ENCODE results near the gene SINHCAF. TPM values are rescaled to one million over a fixed set of nuclear protein-coding genes. Genes with fewer than 3 reads are reported as not detected.

Gene SINHCAF
- total and polyA plus RNA-seq, 9 of the 15 experiments (the other 6 are each of a cell fraction or from before 2014, with no cell fraction given), result 73.2 to 185 (median 110) TPM

GRCh38 chr12:31324116-31324844, 1.7 kb downstream of the SINHCAF start (continued):
- TF ChIP-seq, protein P1, sequence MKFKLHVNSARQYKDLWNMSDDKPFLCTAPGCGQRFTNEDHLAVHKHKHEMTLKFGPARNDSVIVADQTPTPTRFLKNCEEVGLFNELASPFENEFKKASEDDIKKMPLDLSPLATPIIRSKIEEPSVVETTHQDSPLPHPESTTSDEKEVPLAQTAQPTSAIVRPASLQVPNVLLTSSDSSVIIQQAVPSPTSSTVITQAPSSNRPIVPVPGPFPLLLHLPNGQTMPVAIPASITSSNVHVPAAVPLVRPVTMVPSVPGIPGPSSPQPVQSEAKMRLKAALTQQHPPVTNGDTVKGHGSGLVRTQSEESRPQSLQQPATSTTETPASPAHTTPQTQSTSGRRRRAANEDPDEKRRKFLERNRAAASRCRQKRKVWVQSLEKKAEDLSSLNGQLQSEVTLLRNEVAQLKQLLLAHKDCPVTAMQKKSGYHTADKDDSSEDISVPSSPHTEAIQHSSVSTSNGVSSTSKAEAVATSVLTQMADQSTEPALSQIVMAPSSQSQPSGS (CRISPR knock-in tag; IDR thresholded peaks at IDR 0.05), result 0 out of 2 replicates have a peak, but pooled peaks have one; percentile 30
- TF ChIP-seq YY1 (IDR thresholded peaks at IDR 0.05; ENCODE audit: borderline replicate concordance in 1 of 3, control insufficient read depth in 1 of 3, extremely low read depth in 1 of 3, insufficient read depth in 3 of 3, insufficient read length in 1 of 3, insufficient replicate concordance in 2 of 3, low read depth in 1 of 3, low read length in 2 of 3) (peak in 1 of 3 experiments; percentile 75), ZNF282 (CRISPR knock-in tag; IDR thresholded peaks at IDR 0.05) (peak; percentile 18; the same call in 1 of the 2 replicates), CEBPG (CRISPR knock-in tag; IDR thresholded peaks at IDR 0.05) (no peak), CEBPG (tag; conservative IDR thresholded peaks at IDR 0.05 in 1 of 2, IDR thresholded peaks at IDR 0.05 in 1 of 2) (peak in 1 of 2 experiments; percentile 35; a peak in 1 of 4 replicates), RB1 (IDR thresholded peaks at IDR 0.05; ENCODE audit: low read depth) (0 out of 2 replicates have a peak, but pooled peaks have one; percentile 47), SIRT6 (IDR thresholded peaks at IDR 0.05; ENCODE audit: low read depth, low read length) (no peak), SUPT5H (IDR thresholded peaks at IDR 0.05) (peak; percentile 21; the same call in 1 of the 2 replicates), SIN3A (IDR thresholded peaks at IDR 0.05; ENCODE audit: borderline replicate concordance in 2 of 2, control insufficient read depth in 1 of 2, low read depth in 2 of 2, low read length in 2 of 2) (0 out of 4 replicates have a peak, but pooled peaks of 1 of the 2 experiments have one; percentile 46), KDM4B (IDR thresholded peaks at IDR 0.05; ENCODE audit: borderline replicate concordance in 2 of 2, low read depth in 1 of 2) (0 out of 4 replicates have a peak, but pooled peaks of 1 of the 2 experiments have one; percentile 30), ZNF668 (CRISPR knock-in tag; IDR thresholded peaks at IDR 0.05) (no peak), ZNF197 (CRISPR knock-in tag; IDR thresholded peaks at IDR 0.05; ENCODE audit: low read depth) (0 out of 2 replicates have a peak, but pooled peaks have one; percentile 30), MYBL2 (IDR thresholded peaks at IDR 0.05; ENCODE audit: low read depth) (no peak), MYBL2 (CRISPR knock-in tag; IDR thresholded peaks at IDR 0.05; ENCODE audit: borderline replicate concordance) (no peak), HMGN3 (IDR thresholded peaks at IDR 0.05; ENCODE audit: borderline replicate concordance, extremely low read depth, insufficient read length, low read depth, low read length) (peak; percentile 30), NBN (IDR thresholded peaks at IDR 0.05; ENCODE audit: low read depth) (no peak), ZNF395 (CRISPR knock-in tag; IDR thresholded peaks at IDR 0.05) (peak; percentile 77; the same call in 1 of the 2 replicates), MNT (conservative IDR thresholded peaks at IDR 0.05) (peak; percentile 8 to 66)
- TF ChIP-seq, protein P2, sequence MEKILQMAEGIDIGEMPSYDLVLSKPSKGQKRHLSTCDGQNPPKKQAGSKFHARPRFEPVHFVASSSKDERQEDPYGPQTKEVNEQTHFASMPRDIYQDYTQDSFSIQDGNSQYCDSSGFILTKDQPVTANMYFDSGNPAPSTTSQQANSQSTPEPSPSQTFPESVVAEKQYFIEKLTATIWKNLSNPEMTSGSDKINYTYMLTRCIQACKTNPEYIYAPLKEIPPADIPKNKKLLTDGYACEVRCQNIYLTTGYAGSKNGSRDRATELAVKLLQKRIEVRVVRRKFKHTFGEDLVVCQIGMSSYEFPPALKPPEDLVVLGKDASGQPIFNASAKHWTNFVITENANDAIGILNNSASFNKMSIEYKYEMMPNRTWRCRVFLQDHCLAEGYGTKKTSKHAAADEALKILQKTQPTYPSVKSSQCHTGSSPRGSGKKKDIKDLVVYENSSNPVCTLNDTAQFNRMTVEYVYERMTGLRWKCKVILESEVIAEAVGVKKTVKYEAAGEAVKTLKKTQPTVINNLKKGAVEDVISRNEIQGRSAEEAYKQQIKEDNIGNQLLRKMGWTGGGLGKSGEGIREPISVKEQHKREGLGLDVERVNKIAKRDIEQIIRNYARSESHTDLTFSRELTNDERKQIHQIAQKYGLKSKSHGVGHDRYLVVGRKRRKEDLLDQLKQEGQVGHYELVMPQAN (IDR thresholded peaks at IDR 0.05; ENCODE audit: borderline replicate concordance), result no peak

All from K562 (cell line).